ENCODE measurements around the gene RET. TPM values are rescaled to one million over a fixed set of nuclear protein-coding genes. Genes with fewer than 3 reads are reported as not detected.

Gene RET
- total RNA-seq, result 1 to 10 TPM in 2 of 7 donors, under 1 TPM in 5; 0.12 to 1.6 (median 0.92) TPM
- under 1 TPM; 0.38 to 0.75 TPM for polyA plus RNA-seq
- long read RNA-seq, donor 1, partial matches to known transcripts, result 2 of 3 reads
- long read RNA-seq, donor 1, other reads (novel, unspliced or antisense), result 1 of 3 reads
- long read RNA-seq, donor 2, result 0 reads
- long read RNA-seq, donor 3, partial matches to known transcripts, result 1 of 1 reads
- long read RNA-seq, donor 3, other reads (novel, unspliced or antisense), result 0 of 1 reads

- intact Hi-C loops (cut with DNase I), result no loop called here
- Histone ChIP-seq H3K27ac (no peak within 1 kb of the TSS), H3K4me1 (ENCODE audit: insufficient read depth) (peaks cover 1% of the 10 kb centered on the region), H3K4me3 (peak within 1 kb of the TSS; percentile 24), H3K9me3 (no peaks in the 10 kb centered on the region), H3K27me3 (no peaks in the 10 kb centered on the region), H3K36me3 (no peaks in the 10 kb centered on the region)
- TF ChIP-seq, protein P1, sequence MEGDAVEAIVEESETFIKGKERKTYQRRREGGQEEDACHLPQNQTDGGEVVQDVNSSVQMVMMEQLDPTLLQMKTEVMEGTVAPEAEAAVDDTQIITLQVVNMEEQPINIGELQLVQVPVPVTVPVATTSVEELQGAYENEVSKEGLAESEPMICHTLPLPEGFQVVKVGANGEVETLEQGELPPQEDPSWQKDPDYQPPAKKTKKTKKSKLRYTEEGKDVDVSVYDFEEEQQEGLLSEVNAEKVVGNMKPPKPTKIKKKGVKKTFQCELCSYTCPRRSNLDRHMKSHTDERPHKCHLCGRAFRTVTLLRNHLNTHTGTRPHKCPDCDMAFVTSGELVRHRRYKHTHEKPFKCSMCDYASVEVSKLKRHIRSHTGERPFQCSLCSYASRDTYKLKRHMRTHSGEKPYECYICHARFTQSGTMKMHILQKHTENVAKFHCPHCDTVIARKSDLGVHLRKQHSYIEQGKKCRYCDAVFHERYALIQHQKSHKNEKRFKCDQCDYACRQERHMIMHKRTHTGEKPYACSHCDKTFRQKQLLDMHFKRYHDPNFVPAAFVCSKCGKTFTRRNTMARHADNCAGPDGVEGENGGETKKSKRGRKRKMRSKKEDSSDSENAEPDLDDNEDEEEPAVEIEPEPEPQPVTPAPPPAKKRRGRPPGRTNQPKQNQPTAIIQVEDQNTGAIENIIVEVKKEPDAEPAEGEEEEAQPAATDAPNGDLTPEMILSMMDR (IDR thresholded peaks at IDR 0.05), result no peak
- TF ChIP-seq EP300 (IDR thresholded peaks at IDR 0.05) (no peak), POLR2A (IDR thresholded peaks at IDR 0.05) (no peak)
- no peak for DNase-seq
- 0 to 2% (median 0%) methylated on average over 27 to 78 of the region's 78 CpGs for WGBS, 3 donors
These were observed at the start of gene RET for GRCh38 chr10:43076876-43077420. RET (plus strand) TSS chr10:43077069; CDS start chr10:43077259, 190 bp downstream.

DNA sequence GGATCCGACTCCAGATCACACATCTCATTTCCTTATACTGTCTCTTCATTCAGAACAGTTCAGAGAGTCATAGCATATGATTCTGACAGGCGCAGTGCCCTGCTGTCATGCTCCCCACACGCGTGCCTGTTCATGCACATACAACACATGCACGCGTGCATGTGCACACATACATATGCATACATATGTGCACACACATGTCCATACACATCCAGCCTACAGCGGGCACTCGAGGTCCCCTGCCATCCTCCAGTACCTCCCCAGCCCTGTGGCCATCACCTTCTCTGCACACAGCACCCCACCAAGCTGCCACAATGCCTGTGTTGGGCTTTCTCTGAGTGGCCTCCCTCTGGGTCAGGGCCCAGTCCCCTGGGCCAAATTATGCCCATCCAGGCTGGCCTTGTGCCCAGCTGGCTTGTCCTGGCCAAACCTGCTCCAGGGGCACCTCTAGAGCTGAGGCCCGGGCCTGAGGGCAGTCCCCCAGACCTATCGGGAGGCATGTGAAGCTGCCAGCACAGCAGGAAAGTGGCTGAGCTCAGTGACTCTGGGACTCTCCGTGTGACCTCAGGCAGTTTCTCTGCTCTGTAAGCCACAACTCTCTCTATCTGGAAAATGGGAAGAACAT, 49.4 kb upstream of the RET start:
- no peak for DNase-seq
- TF ChIP-seq EP300 (IDR thresholded peaks at IDR 0.05), result no peak
- no peak for TF ChIP-seq POLR2A (IDR thresholded peaks at IDR 0.05)
- TF ChIP-seq, protein P1 (IDR thresholded peaks at IDR 0.05), result no peak
- no peak overlapping the region for H3K4me3 ChIP-seq
- 78 to 81% (median 81%) methylated on average over 11 of the region's 11 CpGs for WGBS, 3 donors
- no peaks in the 10 kb centered on the region for H3K4me1 ChIP-seq (ENCODE audit: insufficient read depth)
- no peak overlapping the region for H3K27ac ChIP-seq
- H3K36me3 ChIP-seq, result no peaks in the 10 kb centered on the region
- H3K27me3 ChIP-seq, result no peaks in the 10 kb centered on the region
- H3K9me3 ChIP-seq, result no peaks in the 10 kb centered on the region
- intact Hi-C loops (cut with DNase I), result no loop called here

GRCh38 chr10:43028143-43028542, 48.7 kb upstream of the RET start:
- DNase-seq, result no peak
- intact Hi-C loops (cut with DNase I), result no loop called here
- no peaks in the 10 kb centered on the region for H3K36me3 ChIP-seq
- 87 to 95% (median 90%) methylated on average over 6 of the region's 6 CpGs for WGBS, 3 donors
- H3K4me1 ChIP-seq (ENCODE audit: insufficient read depth), result no peaks in the 10 kb centered on the region
- no peak overlapping the region for H3K27ac ChIP-seq
- no peaks in the 10 kb centered on the region for H3K27me3 ChIP-seq
- no peak overlapping the region for H3K4me3 ChIP-seq
- TF ChIP-seq, protein P1 (IDR thresholded peaks at IDR 0.05), result no peak
- no peaks in the 10 kb centered on the region for H3K9me3 ChIP-seq

DNA sequence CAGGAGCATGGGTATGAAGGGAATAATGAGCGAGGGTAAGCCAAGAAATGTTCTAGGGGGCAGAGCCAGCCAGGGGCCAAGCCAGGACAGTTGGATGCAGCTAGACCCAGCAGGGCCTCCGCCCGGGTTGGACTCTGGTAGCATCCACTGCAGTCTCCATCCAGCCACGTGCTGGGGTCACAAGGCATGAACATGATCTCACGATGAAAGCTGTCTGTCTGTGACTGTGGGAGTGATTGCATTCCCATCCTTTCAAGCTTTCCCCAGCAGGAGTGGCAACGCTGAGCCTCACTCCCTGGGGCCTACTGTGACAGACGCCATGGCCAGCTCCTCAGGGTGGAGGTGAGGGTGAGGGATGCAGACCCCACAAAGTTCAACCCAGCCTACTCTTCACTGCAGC, 47.8 kb upstream of the RET start:
- intact Hi-C loops (cut with DNase I), result no loop called here
- no peaks in the 10 kb centered on the region for H3K4me1 ChIP-seq (ENCODE audit: insufficient read depth)
- H3K27ac ChIP-seq, result no peak overlapping the region
- H3K9me3 ChIP-seq, result no peaks in the 10 kb centered on the region
- H3K27me3 ChIP-seq, result no peaks in the 10 kb centered on the region
- no peak for DNase-seq
- WGBS, 3 donors, result 69 to 76% (median 69%) methylated on average over 7 of the region's 7 CpGs
- H3K36me3 ChIP-seq, result no peaks in the 10 kb centered on the region
- H3K4me3 ChIP-seq, result no peak overlapping the region
- TF ChIP-seq, protein P1 (IDR thresholded peaks at IDR 0.05), result no peak
- TF ChIP-seq EP300 (IDR thresholded peaks at IDR 0.05), result no peak
- TF ChIP-seq POLR2A (IDR thresholded peaks at IDR 0.05), result no peak

Measured in ovary (tissue), 10 donors.